Measurements from ENCODE around the gene STX8. TPM values are rescaled to one million over a fixed set of nuclear protein-coding genes. Genes with fewer than 3 reads are reported as not detected.
A peak's percentile ranks its signal among the peaks of the same experiment; 100 is the strongest.

STX8 gene
- total RNA-seq, 1 experiment from 2014 or later = 49.0 TPM

- intact Hi-C loops (cut with micrococcal nuclease) = no loop called here
- H3K27ac Mint-ChIP-seq (ENCODE audit: low read depth, unreplicated experiment) = no peak overlapping the region
- no peaks in the 10 kb centered on the region for H3K9me3 Mint-ChIP-seq (ENCODE audit: unreplicated experiment)
- H3K4me1 Mint-ChIP-seq (ENCODE audit: insufficient read depth, unreplicated experiment) = peaks cover 12% of the 10 kb centered on the region
- POLR2A ChIA-PET = interaction anchor here (1.9 kb wide), 1 partner anchor 10 kb away, joined by 6 read pairs; the partner anchor contains the start of genes CFAP52 and STX8
- H3K36me3 Mint-ChIP-seq (ENCODE audit: insufficient read depth, unreplicated experiment) = peaks cover 12% of the 10 kb centered on the region
- no TSS peak for BruUV-seq (replicated peaks)
- TF ChIP-seq CTCF (IDR thresholded peaks at IDR 0.05; ENCODE audit: unreplicated experiment) = no peak
- CTCF ChIA-PET = interaction anchor here (0.9 to 3.0 kb wide), 2 partner anchors 9 to 199 kb away, joined by 4 to 11 read pairs; partner anchors contain the start of gene STX8
- no peaks in the 10 kb centered on the region for H3K27me3 Mint-ChIP-seq (ENCODE audit: insufficient read depth, unreplicated experiment)
- no peak overlapping the region for H3K4me3 Mint-ChIP-seq (ENCODE audit: unreplicated experiment)
- DNase-seq (ENCODE audit: unreplicated experiment) = peak; percentile 3
These were observed 9.6 kb downstream of the STX8 start for GRCh38 chr17:9566067-9566466.

GRCh38 chr17:9564104-9564503 lies 11.5 kb downstream of the STX8 start:
- no peak overlapping the region for H3K27ac Mint-ChIP-seq (ENCODE audit: low read depth, unreplicated experiment)
- intact Hi-C loops (cut with micrococcal nuclease) = no loop called here
- H3K4me1 Mint-ChIP-seq (ENCODE audit: insufficient read depth, unreplicated experiment) = peaks cover 6% of the 10 kb centered on the region
- no TSS peak for BruUV-seq (replicated peaks)
- DNase-seq (ENCODE audit: unreplicated experiment) = no peak
- H3K36me3 Mint-ChIP-seq (ENCODE audit: insufficient read depth, unreplicated experiment) = peaks cover 12% of the 10 kb centered on the region
- no peak overlapping the region for H3K4me3 Mint-ChIP-seq (ENCODE audit: unreplicated experiment)
- POLR2A ChIA-PET = no interaction called here
- CTCF ChIA-PET = interaction anchor here (0.6 to 3.0 kb wide), 2 partner anchors 11 to 1090 kb away, joined by 3 to 11 read pairs; partner anchors contain the start of gene STX8
- no peaks in the 10 kb centered on the region for H3K9me3 Mint-ChIP-seq (ENCODE audit: unreplicated experiment)
- H3K27me3 Mint-ChIP-seq (ENCODE audit: insufficient read depth, unreplicated experiment) = no peaks in the 10 kb centered on the region
- TF ChIP-seq CTCF (IDR thresholded peaks at IDR 0.05; ENCODE audit: unreplicated experiment) = no peak

GRCh38 chr17:9557857-9558256 lies 17.8 kb downstream of the STX8 start:
- Mint-ChIP-seq H3K36me3 (ENCODE audit: insufficient read depth, unreplicated experiment) (peaks cover 26% of the 10 kb centered on the region), H3K4me1 (ENCODE audit: insufficient read depth, unreplicated experiment) (no peaks in the 10 kb centered on the region), H3K4me3 (ENCODE audit: unreplicated experiment) (no peak overlapping the region), H3K9me3 (ENCODE audit: unreplicated experiment) (no peaks in the 10 kb centered on the region), H3K27me3 (ENCODE audit: insufficient read depth, unreplicated experiment) (no peaks in the 10 kb centered on the region), H3K27ac (ENCODE audit: low read depth, unreplicated experiment) (no peak overlapping the region)
- no peak for DNase-seq (ENCODE audit: unreplicated experiment)
- ChIA-PET POLR2A (no interaction called here), CTCF (no interaction called here)
- TF ChIP-seq CTCF (IDR thresholded peaks at IDR 0.05; ENCODE audit: unreplicated experiment) = no peak
- intact Hi-C loops (cut with micrococcal nuclease) = loop anchor here (10.0 kb wide), 1 partner anchor 803 kb away; the partner anchor contains the start of gene SPDYE4
- BruUV-seq (replicated peaks) = no TSS peak

GRCh38 chr17:9557161-9557755 lies 18.4 kb downstream of the STX8 start:
- no peak for DNase-seq (ENCODE audit: unreplicated experiment)
- Mint-ChIP-seq H3K27me3 (ENCODE audit: insufficient read depth, unreplicated experiment) (no peaks in the 10 kb centered on the region), H3K36me3 (ENCODE audit: insufficient read depth, unreplicated experiment) (peaks cover 26% of the 10 kb centered on the region), H3K4me1 (ENCODE audit: insufficient read depth, unreplicated experiment) (no peaks in the 10 kb centered on the region), H3K4me3 (ENCODE audit: unreplicated experiment) (no peak overlapping the region), H3K27ac (ENCODE audit: low read depth, unreplicated experiment) (no peak overlapping the region), H3K9me3 (ENCODE audit: unreplicated experiment) (no peaks in the 10 kb centered on the region)
- POLR2A ChIA-PET = no interaction called here
- BruUV-seq (replicated peaks) = no TSS peak
- TF ChIP-seq CTCF (IDR thresholded peaks at IDR 0.05; ENCODE audit: unreplicated experiment) = no peak
- intact Hi-C loops (cut with micrococcal nuclease) = loop anchor here (10.0 kb wide), 1 partner anchor 802 kb away; the partner anchor contains the start of gene SPDYE4
- CTCF ChIA-PET = interaction anchor here (0.6 kb wide), 3 partner anchors 819 to 1723 kb away, joined by 3 to 4 read pairs (median 3); no protein-coding TSS in a partner anchor

Measured in MCF 10A (cell line).